Esophagus mucosa (tissue), 1 donor: Measurements from ENCODE around the gene KRT76. TPM values are rescaled to one million over a fixed set of nuclear protein-coding genes. Genes with fewer than 3 reads are reported as not detected.

Experiments
- ATAC-seq: fragments of 200-7000 bp; cut with Tn5 transposase; one replicate; pipeline ENCODE4 v1.9.1; 2020
- total RNA-seq: library from RNA; stranded (reverse); gene quantifications from one replicate; pipeline ENCODE4 v1.2.4, GENCODE V29; 2023
- donor health status: DM: yes; HTN: yes; CAD: no.

KRT76 gene
- total RNA-seq, 1 donor from 2014 or later: 0.08 TPM

GRCh38 chr12:52813203-52813819 lies 36.2 kb upstream of the KRT76 start:
- no peak for ATAC-seq

DNA sequence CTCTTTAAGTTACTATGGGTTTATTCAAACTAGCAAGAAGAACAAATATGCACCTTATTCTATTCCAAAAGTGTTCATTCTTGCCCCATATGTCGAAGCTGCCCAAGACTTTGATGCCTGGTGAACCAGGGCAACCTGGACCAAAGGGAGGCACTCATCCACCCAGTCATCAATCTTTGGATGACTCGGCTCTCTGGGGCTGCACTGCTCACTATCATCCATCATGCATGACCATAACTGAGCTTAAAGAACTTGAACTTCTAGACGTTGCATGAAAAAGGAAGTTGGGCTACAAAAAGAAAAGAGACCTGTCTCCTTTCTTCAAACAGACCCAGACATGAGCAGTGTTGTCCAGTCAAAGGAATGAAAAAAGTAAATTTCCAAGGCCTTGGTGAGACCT lies 35.6 kb upstream of the KRT76 start:
- peak; percentile 41 for ATAC-seq

DNA sequence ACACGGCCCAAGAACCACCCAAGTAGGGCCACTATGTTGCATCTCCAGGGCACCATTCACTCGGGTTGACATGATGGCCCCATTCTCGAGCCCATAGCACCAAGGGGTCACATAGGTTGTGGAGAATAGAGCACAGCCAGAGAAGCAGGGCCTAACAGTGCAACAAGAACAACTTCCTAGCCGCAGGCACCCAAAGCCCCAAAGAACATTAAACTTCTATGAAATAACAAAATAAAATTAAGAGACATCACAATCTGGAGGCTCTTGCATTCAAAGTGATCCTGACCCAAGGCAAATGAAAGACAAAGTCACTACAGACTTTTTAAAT lies 34.9 kb upstream of the KRT76 start:
- ATAC-seq: no peak

- no peak for ATAC-seq
Observed at GRCh38 chr12:52811191-52812072, 34.3 kb upstream of the KRT76 start.

DNA sequence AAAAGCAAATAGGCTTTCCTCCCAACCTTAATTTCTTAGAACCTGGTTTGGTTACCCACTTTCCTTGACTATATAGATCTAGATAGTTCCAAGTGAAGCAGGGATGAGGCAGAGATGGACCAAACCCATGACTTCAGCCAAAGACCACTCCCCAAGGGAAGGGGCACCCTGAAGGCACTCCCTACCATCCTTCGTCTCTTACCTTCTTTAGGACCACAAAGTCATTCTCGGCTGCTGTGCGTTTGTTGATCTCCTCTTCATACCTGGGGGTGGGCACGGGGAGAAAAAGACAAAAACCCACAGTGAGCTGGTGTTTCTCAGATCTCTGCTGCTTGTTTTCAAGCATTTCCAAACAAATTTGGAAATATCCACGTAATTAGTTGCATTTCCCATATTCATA lies 33.4 kb upstream of the KRT76 start:
- no peak for ATAC-seq

GRCh38 chr12:52809166-52809565 lies 32.0 kb upstream of the KRT76 start:
- ATAC-seq: no peak

- no peak for ATAC-seq
Observed at GRCh38 chr12:52808573-52809160, 31.5 kb upstream of the KRT76 start.

DNA sequence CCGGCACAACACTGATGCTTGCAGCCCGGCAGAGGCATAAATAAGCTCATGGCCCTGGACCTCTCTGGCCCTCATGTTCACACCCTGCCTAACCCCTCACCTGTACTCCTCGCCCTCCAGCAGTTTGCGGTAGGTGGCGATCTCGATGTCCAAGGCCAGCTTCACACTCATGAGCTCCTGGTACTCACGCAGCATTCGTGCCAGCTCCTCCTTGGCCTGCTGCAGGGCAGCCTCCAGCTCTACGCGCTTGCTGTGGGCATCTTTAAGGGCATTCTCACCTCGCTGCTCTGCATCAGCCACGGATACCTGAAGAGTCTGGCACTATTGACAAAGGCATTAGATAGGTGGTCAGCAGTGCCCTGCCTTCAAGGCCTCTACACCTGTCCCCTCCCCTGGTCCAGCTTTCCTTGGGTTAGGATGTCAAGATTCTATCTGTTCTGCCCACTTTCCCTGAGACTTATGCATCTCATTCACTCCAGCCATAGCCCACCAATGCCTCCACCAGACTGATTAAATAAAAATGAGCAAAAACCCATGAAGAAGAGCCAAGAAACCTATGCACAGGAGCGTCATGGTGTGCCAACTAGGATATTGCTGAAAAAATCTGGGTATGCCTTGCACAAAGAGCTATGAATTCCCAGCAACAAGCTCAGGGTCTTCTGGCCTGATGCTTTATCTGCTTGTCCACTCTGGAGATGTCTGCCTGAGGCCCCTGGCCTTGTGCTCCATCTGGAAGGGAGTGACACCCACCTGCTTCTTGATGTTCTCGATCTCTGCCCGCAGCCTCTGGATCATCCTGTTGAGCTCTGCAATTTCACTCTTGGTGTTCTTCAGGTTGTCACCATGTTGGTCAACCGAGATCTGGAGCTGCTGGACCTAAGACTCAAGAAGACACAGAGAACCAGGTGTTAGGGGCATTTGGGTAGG lies 30.7 kb upstream of the KRT76 start:
- no peak for ATAC-seq

GRCh38 chr12:52806821-52807543 lies 29.8 kb upstream of the KRT76 start:
- ATAC-seq: no peak

DNA sequence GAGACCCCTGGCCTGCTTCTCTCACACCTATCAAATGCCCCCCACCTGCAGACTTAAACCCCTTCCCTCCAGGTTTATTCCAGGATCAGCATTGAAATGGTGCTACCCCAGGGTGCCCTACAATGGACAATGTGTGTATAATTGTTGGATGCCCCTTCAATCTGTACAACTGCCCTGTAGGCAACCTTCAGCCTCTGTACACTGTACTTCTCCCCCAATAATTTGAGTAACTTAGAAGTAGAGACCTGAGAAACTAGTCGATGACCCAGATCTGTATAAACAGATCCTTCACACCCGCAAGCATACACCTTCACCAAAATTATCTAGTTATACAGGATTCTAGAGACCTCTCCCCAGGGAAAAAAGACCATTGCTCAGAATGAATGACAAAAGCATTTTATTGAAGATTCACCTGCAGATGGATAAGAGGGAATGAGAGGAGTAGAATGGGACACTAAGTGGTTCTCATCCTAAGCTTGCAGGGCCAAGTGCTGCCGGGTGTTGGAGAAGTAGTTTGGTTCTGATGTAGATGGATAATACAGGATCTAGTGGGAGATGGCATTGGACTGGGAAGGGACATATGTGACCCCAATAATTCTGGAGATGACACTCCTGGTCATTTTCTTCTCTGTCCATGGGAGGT lies 29.1 kb upstream of the KRT76 start:
- no peak for ATAC-seq

DNA sequence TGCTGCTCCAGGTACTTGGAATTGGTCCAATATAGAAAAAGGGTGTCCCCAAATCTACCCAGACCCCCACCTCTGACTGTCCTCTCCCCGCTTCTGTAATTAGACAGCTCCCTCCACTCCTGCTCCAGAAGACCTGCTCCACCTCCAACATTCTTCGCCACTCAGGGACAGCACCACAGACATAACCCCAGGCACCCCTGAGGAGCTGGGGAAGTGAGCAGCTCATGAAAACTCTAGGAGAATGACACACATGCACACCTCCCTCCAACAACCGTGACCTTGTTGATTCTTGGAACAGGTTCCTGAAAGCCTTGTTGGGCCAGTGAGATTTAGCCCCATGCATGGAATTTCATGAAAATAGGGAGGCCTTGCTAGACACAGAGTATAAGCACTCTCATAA lies 28.6 kb upstream of the KRT76 start:
- ATAC-seq: peak; percentile 60

DNA sequence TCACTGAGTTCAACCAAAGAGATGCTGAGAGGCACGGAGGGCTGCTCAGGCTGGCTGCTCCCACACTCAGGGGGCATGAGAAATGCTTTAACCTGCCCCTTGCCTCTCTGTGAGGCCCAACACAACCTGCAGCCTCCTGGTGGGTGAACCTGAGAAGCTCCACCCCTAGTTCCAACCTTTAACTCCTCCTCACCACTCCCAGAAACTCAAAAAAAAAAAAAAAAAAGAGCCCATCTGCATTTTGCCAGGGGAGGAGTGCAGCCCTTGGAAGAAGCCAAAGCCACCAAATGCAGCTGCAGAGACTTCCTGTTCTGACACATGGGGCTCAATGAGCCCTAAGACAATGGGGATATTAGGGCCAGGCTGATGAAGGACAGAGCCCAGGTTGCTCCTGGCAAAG lies 27.9 kb upstream of the KRT76 start:
- ATAC-seq: peak; percentile 20

- no peak for ATAC-seq
Observed at GRCh38 chr12:52802442-52802841, 25.3 kb upstream of the KRT76 start.

DNA sequence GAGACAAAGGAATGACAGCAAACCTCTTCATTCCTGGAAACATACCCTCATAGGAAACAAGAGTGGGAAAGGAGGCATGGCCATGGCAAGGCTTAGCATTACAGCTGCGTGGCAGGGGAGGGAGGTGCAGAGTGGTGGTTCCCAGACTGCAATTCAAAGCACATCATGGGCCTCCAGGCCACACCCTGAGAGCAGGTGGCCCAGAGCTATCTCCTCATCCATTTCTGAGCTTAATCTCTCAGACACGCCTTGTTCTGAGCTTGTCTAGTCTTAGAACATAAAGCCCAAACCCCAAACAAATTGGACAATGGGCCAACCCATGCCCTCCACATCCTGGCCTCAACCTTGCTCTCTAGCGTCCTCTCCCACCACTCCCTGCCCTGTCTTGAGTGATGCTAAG lies 24.6 kb upstream of the KRT76 start:
- peak; percentile 58 for ATAC-seq

DNA sequence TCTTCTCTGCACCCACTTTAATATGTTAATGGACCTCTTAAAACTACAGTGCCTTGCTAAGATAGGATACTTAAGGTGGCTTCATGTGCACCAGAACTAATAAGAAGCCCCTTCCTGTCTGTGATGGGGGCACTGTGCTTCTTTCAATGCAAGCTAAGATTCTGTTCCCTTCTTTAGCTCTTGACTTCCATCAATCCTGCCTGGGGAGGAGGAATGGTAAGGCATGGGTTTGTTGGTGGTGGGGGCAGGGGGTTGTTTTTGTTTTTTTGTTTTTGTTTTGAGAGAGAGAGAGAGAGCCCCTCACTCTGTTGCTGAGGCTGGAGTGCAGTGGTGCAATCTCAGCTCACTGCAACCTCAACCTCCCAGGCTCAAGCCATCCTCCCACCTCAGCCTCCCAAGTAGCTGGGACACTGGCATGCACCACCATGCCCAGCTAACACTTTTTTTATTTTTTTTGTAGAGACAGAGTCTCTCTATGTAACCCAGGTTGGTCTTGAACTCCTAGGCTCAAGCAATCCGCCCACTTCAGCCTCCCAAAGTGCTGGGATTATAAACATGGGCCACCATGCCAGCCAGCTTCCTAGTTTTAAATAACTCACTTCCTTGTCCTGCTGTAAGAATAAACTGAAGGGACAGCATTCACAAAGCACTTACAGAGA lies 23.2 kb upstream of the KRT76 start:
- ATAC-seq: no peak

DNA sequence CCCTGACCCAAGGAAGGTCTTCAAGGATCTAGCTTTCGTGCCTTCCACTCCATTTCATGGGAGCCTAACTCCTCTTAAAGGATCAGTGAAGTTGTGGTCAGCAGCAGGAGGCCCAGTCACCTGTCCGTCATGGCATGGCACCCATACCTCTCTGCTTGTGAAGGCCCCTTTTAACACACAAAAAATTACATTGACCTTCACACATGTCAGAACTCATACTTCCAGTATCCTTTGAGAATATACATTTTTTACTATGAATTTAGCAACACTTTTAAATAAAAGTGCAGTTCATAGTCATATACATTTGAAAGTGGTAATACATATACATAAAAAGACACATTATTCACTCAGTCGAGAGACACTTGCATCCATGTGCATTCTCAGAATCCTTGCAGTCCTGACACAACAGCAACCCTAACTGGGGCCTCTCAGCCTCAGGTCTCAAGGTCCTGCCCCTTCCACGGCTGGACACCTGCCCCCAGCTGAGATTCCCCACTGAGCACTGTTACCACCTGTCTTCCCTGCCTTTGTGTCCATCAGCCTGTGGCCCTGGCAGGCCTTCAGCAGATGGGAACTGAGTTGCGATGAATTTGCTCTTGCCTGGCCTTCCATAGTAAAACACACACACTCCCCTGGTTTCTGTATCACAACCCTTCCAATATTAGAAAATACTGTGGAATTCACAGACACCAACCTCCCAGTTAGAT lies 22.5 kb upstream of the KRT76 start:
- no peak for ATAC-seq

- ATAC-seq: peak; percentile 69
Observed at GRCh38 chr12:52798671-52799504, 21.7 kb upstream of the KRT76 start.

- ATAC-seq: peak; percentile 19
Observed at GRCh38 chr12:52798003-52798670, 21.0 kb upstream of the KRT76 start.

- ATAC-seq: no peak
Observed at GRCh38 chr12:52797529-52797894, 20.4 kb upstream of the KRT76 start.
